GM19193 (cell line): ENCODE data around the gene CRTC3.

Experiments
- POLR2A ChIP-seq: IDR thresholded peaks from 4 replicates; pipeline ENCODE4 v1.6.1; 2011; ENCODE audit not compliant: insufficient read depth, insufficient read length; ENCODE audit errors: extremely low read depth

CRTC3 gene

GRCh38 chr15:90519688-90520087, 10.0 kb upstream of the CRTC3 start:
- no peak for TF ChIP-seq POLR2A

- TF ChIP-seq POLR2A, result no peak
Measured at GRCh38 chr15:90520365-90520764, 9.4 kb upstream of the CRTC3 start.

- no peak for TF ChIP-seq POLR2A
Measured at GRCh38 chr15:90523373-90523772, 6.3 kb upstream of the CRTC3 start.

- no peak for TF ChIP-seq POLR2A
Measured at GRCh38 chr15:90529011-90529370, 732 bp upstream of the CRTC3 start.

- TF ChIP-seq POLR2A, result no peak
Measured at GRCh38 chr15:90530250-90531051, 728 bp downstream of the CRTC3 start.

- TF ChIP-seq POLR2A, result no peak
Measured at GRCh38 chr15:90531147-90531546, 1.4 kb downstream of the CRTC3 start.

GRCh38 chr15:90535254-90535653, 5.5 kb downstream of the CRTC3 start:
- TF ChIP-seq POLR2A, result no peak

GRCh38 chr15:90539789-90540188, 10.1 kb downstream of the CRTC3 start:
- no peak for TF ChIP-seq POLR2A

- no peak for TF ChIP-seq POLR2A
Measured at GRCh38 chr15:90540768-90541167, 11.0 kb downstream of the CRTC3 start.

- no peak for TF ChIP-seq POLR2A
Measured at GRCh38 chr15:90545095-90545494, 15.4 kb downstream of the CRTC3 start.

GRCh38 chr15:90547540-90547939, 17.8 kb downstream of the CRTC3 start:
- TF ChIP-seq POLR2A, result no peak

GRCh38 chr15:90550919-90551318, 21.2 kb downstream of the CRTC3 start:
- no peak for TF ChIP-seq POLR2A

GRCh38 chr15:90552162-90552928, 22.6 kb downstream of the CRTC3 start:
- TF ChIP-seq POLR2A, result no peak

- no peak for TF ChIP-seq POLR2A
Measured at GRCh38 chr15:90552929-90553211, 23.1 kb downstream of the CRTC3 start.

- TF ChIP-seq POLR2A, result no peak
Measured at GRCh38 chr15:90553248-90553745, 23.6 kb downstream of the CRTC3 start.
